Fibroblast of pulmonary artery (primary cell): Measurements from ENCODE around the gene PLA2G3.

Experiments used
- DNase-seq: peaks from one replicate; pipeline ENCODE4 v3.0.0-alpha.2; 2010; ENCODE audit warnings: low read depth
- H3K4me3 ChIP-seq: replicated peaks from 2 replicates; pipeline ENCODE4 v1.5.1; 2011; ENCODE audit warnings: low read depth, mild to moderate bottlenecking, control low read depth, low read length, moderate library complexity
- TF ChIP-seq, protein P1 (sequence below): IDR thresholded peaks from 2 replicates; pipeline ENCODE4 v1.5.1; 2011; ENCODE audit warnings: mild to moderate bottlenecking, control low read depth, low read length, inconsistent platforms; ENCODE audit errors: missing control alignments

The PLA2G3 gene

DNA sequence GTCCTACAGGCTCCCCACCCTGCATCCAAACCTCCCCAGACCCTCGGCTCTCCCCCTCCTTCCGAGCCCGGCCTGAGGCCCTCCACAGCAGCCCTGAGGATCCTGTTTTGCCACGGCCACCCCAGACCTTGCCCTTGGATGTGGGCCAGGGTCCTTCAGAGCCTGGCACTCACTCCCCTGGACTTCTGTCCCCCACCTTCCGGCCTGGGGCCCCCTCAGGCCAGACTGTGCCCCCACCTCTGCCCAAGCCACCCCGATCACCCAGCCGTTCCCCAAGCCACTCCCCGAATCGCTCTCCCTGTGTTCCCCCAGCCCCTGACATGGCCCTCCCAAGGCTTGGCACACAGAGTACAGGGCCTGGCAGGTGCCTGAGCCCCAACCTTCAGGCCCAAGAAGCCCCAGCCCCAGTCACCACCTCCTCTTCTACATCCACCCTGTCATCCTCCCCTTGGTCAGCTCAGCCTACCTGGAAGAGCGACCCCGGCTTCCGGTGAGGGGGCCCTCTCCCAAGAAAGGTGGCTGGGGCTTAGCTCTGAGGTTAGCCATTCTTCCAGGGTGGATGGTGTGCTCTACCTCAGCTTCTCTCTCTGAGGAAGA lies 14.7 kb downstream of the PLA2G3 start:
- H3K4me3 ChIP-seq: no peak overlapping the region
- TF ChIP-seq, protein P1, sequence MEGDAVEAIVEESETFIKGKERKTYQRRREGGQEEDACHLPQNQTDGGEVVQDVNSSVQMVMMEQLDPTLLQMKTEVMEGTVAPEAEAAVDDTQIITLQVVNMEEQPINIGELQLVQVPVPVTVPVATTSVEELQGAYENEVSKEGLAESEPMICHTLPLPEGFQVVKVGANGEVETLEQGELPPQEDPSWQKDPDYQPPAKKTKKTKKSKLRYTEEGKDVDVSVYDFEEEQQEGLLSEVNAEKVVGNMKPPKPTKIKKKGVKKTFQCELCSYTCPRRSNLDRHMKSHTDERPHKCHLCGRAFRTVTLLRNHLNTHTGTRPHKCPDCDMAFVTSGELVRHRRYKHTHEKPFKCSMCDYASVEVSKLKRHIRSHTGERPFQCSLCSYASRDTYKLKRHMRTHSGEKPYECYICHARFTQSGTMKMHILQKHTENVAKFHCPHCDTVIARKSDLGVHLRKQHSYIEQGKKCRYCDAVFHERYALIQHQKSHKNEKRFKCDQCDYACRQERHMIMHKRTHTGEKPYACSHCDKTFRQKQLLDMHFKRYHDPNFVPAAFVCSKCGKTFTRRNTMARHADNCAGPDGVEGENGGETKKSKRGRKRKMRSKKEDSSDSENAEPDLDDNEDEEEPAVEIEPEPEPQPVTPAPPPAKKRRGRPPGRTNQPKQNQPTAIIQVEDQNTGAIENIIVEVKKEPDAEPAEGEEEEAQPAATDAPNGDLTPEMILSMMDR: no peak
- no peak for DNase-seq

DNA sequence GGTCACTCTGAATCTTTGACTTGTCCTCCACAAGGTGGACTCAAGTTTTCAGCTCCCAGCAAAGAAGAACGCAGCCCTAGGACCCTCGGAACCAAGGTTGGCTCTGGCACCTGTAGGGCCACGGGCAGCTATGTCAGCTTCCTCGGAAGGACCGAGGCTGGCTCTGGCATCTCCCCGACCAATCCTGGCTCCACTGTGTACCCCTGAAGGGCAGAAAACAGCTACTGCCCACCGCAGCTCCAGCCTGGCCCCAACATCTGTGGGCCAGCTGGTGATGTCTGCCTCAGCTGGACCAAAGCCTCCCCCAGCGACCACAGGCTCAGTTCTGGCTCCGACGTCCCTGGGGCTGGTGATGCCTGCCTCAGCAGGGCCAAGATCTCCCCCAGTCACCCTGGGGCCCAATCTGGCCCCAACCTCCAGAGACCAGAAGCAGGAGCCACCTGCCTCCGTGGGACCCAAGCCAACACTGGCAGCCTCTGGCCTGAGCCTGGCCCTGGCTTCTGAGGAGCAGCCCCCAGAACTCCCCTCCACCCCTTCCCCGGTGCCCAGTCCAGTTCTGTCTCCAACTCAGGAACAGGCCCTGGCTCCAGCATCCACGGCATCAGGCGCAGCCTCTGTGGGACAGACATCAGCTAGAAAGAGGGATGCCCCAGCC lies 15.4 kb downstream of the PLA2G3 start:
- H3K4me3 ChIP-seq: no peak overlapping the region
- TF ChIP-seq, protein P1: no peak
- no peak for DNase-seq

DNA sequence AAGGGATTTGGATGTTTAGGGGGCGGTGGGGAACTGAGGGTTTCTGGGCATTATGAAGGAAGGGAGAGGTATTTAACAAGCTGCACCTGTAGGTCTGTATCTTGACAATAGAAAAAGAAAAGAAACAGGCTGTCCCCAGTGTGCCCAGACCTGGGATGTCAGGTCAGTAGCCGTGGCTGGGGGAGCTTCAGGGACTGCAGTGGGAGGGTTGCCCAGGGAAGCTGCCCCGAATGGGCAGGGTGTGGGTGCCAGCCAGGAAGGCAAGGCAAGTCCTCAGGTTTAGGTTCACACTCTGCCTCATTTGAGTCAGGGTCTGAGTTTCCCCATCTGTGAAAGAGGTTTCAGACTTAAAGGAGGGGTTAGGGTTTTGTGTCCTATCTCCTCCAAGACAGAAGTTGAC lies 16.0 kb downstream of the PLA2G3 start:
- DNase-seq: no peak
- TF ChIP-seq, protein P1: no peak
- H3K4me3 ChIP-seq: no peak overlapping the region

DNA sequence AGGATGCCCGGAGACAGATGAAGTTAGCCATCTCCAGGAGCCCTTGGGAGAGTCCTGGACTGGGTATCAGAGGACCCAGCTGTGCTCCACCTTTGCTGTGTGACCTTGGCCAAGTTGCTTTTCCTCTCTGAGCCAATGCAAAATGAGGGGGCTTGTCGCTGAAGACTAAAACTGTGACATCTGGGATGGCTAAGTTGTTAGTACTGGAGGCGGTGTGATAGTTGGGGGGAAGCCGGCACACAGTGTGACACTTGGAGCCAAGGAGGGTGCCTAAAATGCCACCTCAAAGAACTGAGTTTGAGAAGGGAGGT lies 17.1 kb downstream of the PLA2G3 start:
- H3K4me3 ChIP-seq: peak overlapping the region; percentile 49
- no peak for DNase-seq
- TF ChIP-seq, protein P1: no peak

DNA sequence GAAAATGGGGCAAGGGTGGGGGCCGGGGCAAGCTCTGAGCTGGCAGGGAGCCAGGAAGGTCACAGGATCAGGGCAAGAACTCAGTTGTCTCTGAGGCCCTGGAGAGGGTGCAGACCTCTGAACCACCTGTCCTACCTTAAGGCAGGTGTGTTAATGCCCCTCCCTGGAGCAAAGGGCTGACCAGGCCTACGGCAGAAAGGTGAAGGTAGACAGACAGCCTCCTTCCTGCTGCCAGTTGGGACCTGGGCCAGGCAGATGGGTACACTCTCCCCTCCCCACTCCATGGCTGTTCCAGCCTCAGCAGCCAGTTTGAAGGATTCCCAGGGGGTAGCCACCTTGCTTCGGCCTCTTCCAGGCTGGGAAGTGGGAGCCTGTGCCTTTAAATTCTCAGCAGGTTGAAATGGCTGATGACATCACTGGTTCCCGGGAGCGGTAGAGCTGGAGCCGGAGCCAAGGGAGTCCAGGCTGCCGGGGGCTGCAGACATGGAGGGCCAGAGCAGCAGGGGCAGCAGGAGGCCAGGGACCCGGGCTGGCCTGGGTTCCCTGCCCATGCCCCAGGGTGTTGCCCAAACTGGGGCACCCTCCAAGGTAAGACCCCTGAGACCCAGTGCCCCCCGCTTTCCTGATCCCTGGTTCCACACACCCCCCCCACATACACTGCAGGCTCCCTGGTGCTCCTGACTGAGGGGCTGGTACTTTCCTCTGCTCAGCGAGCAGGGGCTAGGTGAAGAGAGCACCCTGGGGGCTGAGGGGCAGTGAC lies 17.6 kb downstream of the PLA2G3 start, which contains the start of gene INPP5J:
Gene INPP5J (plus strand): TSS at position 435 of the 760 bp plus-strand sequence. CDS start 49 bp downstream, at position 484.
- peak; percentile 49 for DNase-seq
- H3K4me3 ChIP-seq: peak within 1 kb of the TSS; percentile 49

DNA sequence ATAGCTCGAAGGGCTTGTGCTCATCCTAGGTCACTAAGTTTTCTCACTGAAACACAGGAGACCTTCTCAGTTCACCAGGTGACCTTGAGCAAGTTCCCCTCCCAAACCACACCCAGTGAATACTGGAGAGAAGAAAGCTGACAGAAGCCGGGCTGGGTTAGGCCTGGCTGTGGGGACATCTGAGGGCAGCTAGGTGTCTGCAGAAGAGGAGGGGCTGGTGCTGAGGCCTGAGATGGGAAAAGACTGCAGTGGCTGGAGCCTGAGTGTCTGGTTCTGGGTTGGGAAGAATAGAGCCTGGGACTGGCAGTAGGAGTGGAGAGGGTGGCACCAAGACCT lies 18.1 kb downstream of the PLA2G3 start:
- no peak overlapping the region for H3K4me3 ChIP-seq
- no peak for DNase-seq
- TF ChIP-seq, protein P1: no peak

More for the DNA sequence above, 17.6 kb downstream of the PLA2G3 start, which contains the start of gene INPP5J:
- TF ChIP-seq, protein P1: no peak

DNA sequence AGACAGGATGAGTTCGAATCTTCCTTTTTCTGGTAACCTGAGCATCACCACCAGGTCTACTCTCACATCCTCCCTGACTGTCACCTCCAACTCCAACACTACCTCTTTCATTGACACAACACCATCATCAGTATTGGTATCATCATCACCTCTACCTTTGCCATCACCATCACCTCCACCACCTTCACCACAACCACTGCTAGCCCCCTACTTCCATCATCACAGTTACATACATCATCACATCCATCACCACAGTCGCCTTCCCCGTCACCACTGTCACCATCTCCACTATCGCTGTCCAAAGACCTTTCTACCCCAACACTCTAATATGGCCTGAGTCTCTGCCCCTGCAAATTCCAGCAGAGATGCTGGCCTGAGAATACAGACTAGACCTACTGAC lies 18.9 kb downstream of the PLA2G3 start:
- no peak for DNase-seq
- TF ChIP-seq, protein P1: no peak
- no peak overlapping the region for H3K4me3 ChIP-seq
